Endothelial cell of umbilical vein (primary cell): Measurements from ENCODE around the gene GALNT17. TPM values are rescaled to one million over a fixed set of nuclear protein-coding genes. Genes with fewer than 3 reads are reported as not detected.

ENCODE experiments used
- BruUV-seq: library from RNA; stranded (reverse); fragments of 400-500 nt; replicated peaks from 2 replicates; lab custom pipeline; 2021; lab: Mats Ljungman, UMichigan
- CTCF ChIA-PET: fragments of 300-600, 350-600 bp; sonication (Branson Sonifier 250); formaldehyde crosslinking; loops from one replicate; lab custom pipeline; 2021; ENCODE audit warnings: antibody characterized with exemption, inconsistent platforms; lab: Charles Lee
- POLR2A ChIA-PET: fragments of 300-600, 350-600 bp; sonication (Branson Sonifier 250); formaldehyde crosslinking; loops from one replicate; lab custom pipeline; 2021; ENCODE audit warnings: antibody characterized with exemption, inconsistent platforms; lab: Charles Lee
- DNase-seq: peaks from one replicate; pipeline ENCODE4 v3.0.0-alpha.2; 2011; ENCODE audit warnings: low read depth, low spot score
- FAIRE-seq: peaks from 2 replicates; lab custom pipeline; 2011; peaks lifted over from hg19 to GRCh38; lab: Jason Lieb, UNC
- H2AFZ ChIP-seq: 2 replicates; pipeline ENCODE4 v1.6.0; 2012; ENCODE audit warnings: low read depth, low read length, control low read depth, inconsistent platforms
- H3K27ac ChIP-seq: 2 replicates; pipeline ENCODE4 v1.5.1; 2011; ENCODE audit warnings: low read depth, mild to moderate bottlenecking, control low read depth, low read length, moderate library complexity; ENCODE audit not compliant: insufficient read depth
- H3K27me3 ChIP-seq, 2 experiments: 2 replicates each; pipeline versions ENCODE4 v1.6.0 to v1.6.1; 2011; ENCODE audit warnings: low read length in 2 of 2, mixed read lengths in 1 of 2; ENCODE audit not compliant: control insufficient read depth in 2 of 2, insufficient read depth in 2 of 2
- H3K36me3 ChIP-seq, 2 experiments: 2 replicates in 1 of 2; 3 replicates in 1 of 2; pipeline ENCODE4 v1.5.1; 2011; ENCODE audit warnings: low read length in 2 of 2, mild to moderate bottlenecking in 1 of 2, moderate library complexity in 1 of 2; ENCODE audit not compliant: control insufficient read depth in 2 of 2, insufficient read depth in 2 of 2; ENCODE audit errors: extremely low read depth in 1 of 2
- H3K4me1 ChIP-seq: 3 replicates; pipeline ENCODE4 v1.5.1; 2011; ENCODE audit warnings: mild to moderate bottlenecking, low read length; ENCODE audit not compliant: control insufficient read depth, insufficient read depth; ENCODE audit errors: extremely low read depth
- H3K4me2 ChIP-seq: 2 replicates; pipeline ENCODE4 v1.6.1; 2011; ENCODE audit warnings: low read length, control low read depth, mixed read lengths; ENCODE audit not compliant: insufficient read depth
- H3K4me3 ChIP-seq, 3 experiments: fragments of 200-600 bp in 1 of 3; sonication (generic), shearing (Covaris generic) in 1 of 3; replicated peaks in 1 of 3; 2 replicates each; pipeline ENCODE4 v1.5.1; 2011 to 2016; ENCODE audit warnings: control low read depth in 3 of 3, low read length in 3 of 3, mild to moderate bottlenecking in 2 of 3, inconsistent platforms in 1 of 3, low read depth in 1 of 3, moderate library complexity in 1 of 3; ENCODE audit not compliant: insufficient read depth in 1 of 3
- H3K79me2 ChIP-seq: 2 replicates; pipeline ENCODE4 v1.6.0; 2012; ENCODE audit warnings: low read length, inconsistent platforms; ENCODE audit not compliant: control insufficient read depth, insufficient read depth
- H3K9ac ChIP-seq: replicated peaks from 2 replicates; pipeline ENCODE3; 2011; ENCODE audit warnings: low read length, control low read depth; ENCODE audit not compliant: insufficient read depth; ENCODE audit errors: extremely low read depth
- H3K9me1 ChIP-seq: replicated peaks from 3 replicates; pipeline ENCODE4 v1.6.0; 2011; ENCODE audit warnings: mild to moderate bottlenecking, low read length; ENCODE audit not compliant: control insufficient read depth, insufficient read depth; ENCODE audit errors: extremely low read depth
- H3K9me3 ChIP-seq: replicated peaks from 2 replicates; pipeline ENCODE4 v1.5.1; 2012; ENCODE audit warnings: low read length, inconsistent platforms; ENCODE audit not compliant: control insufficient read depth, insufficient read depth
- H4K20me1 ChIP-seq: replicated peaks from 2 replicates; pipeline ENCODE3; 2011; ENCODE audit warnings: mild to moderate bottlenecking, low read length; ENCODE audit not compliant: control insufficient read depth, insufficient read depth; ENCODE audit errors: extremely low read depth
- EZH2 ChIP-seq: IDR thresholded peaks from 2 replicates; pipeline ENCODE4 v1.6.1; 2012; ENCODE audit warnings: borderline replicate concordance, low read depth, mild to moderate bottlenecking, moderate library complexity, low read length, inconsistent platforms; ENCODE audit not compliant: severe bottlenecking
- GATA2 ChIP-seq: IDR thresholded peaks from 2 replicates; pipeline ENCODE4 v1.7.0; 2011; ENCODE audit warnings: low read depth, mild to moderate bottlenecking, moderate library complexity, mixed read lengths, low read length; ENCODE audit not compliant: insufficient read length, insufficient read depth
- JUN ChIP-seq: IDR thresholded peaks from 2 replicates; pipeline ENCODE4 v1.6.1; 2011; ENCODE audit warnings: borderline replicate concordance, low read depth; ENCODE audit not compliant: insufficient read length, insufficient read depth
- POLR2A ChIP-seq: IDR thresholded peaks from 2 replicates; pipeline ENCODE4 v1.6.1; 2012; ENCODE audit warnings: low read depth, mild to moderate bottlenecking, control low read depth, low read length
- POLR2AphosphoS5 ChIP-seq: IDR thresholded peaks from 2 replicates; pipeline ENCODE4 v1.6.1; 2012; ENCODE audit warnings: low read depth, mild to moderate bottlenecking, control low read depth, low read length, moderate library complexity; ENCODE audit not compliant: insufficient read depth
- dilution Hi-C: fragments of 300-500 bp; cut with MboI; formaldehyde crosslinking; loops from one replicate; pipeline ENCODE4 v1.15.0; 2019; ENCODE audit warnings: low sequenced_read_pairs; ENCODE audit not compliant: extremely low pct_ligation_motif_present
- intact Hi-C: fragments of 100-400 bp; cut with micrococcal nuclease; formaldehyde crosslinking; loops from one replicate; pipeline ENCODE4 v1.10.0; 2022
- polyA plus RNA-seq, 4 experiments: library from polyadenylated mRNA; depleted of rRNA in 3 of 4; stranded (reverse) in 3 of 4; unstranded in 1 of 4; fragments of >200 nt; gene quantifications; 2 replicates each; pipeline versions ENCODE4 v1.2.1 to v1.2.3, GENCODE V29; 2011 to 2012; ENCODE audit warnings: missing spikeins in 1 of 4
- total RNA-seq: library from RNA; stranded (reverse); gene quantifications from 2 replicates; pipeline ENCODE4 v1.2.3, GENCODE V29; 2021
- TF ChIP-seq, protein P1 (sequence below), 2 donors: IDR thresholded peaks; 1 replicate in 1 of 2; 2 replicates in 1 of 2; pipeline ENCODE4 v1.5.1; 2011; ENCODE audit warnings: low read length in 2 of 2, mild to moderate bottlenecking in 2 of 2, moderate library complexity in 2 of 2, control low read depth in 1 of 2, inconsistent platforms in 1 of 2, low read depth in 1 of 2; ENCODE audit not compliant: insufficient read depth in 1 of 2; ENCODE audit errors: extremely low read depth in 1 of 2
- TF ChIP-seq, protein P2 (sequence below): IDR thresholded peaks from 2 replicates; pipeline ENCODE4 v1.6.1; 2011; ENCODE audit not compliant: insufficient read depth, insufficient read length

The GALNT17 gene
- total and polyA plus RNA-seq, 2 donors (not counting 3 experiments of a cell fraction or from before 2014, with no cell fraction given) = not detected

DNA sequence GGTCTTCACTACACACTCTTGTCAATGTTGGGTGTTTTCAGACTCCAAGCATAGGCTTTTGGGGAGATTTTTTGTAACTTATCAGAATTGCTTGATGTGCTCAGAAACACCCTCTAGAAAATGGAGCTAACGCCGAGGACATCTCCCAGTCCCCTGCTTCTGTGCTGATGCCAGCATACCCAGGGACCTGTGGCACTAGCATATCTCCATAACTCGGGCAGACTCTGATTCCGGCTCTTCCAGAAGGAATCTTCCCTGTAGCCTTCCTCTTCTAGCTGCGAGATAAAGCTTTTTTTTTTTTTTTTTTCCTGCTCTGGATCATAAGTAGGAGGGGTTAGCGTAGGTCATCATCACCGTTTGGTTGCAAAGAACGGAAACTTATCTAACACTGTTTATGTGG lies 434.4 kb downstream of the GALNT17 start:
- Histone ChIP-seq H3K4me3 (no peak overlapping the region), H3K79me2 (no peaks in the 10 kb centered on the region), H3K9me3 (peaks cover 1% of the 10 kb centered on the region), H4K20me1 (no peaks in the 10 kb centered on the region), H3K27me3 (no peaks in the 10 kb centered on the region), H3K27ac (no peak overlapping the region), H2AFZ (no peak overlapping the region), H3K4me1 (no peaks in the 10 kb centered on the region), H3K36me3 (no peaks in the 10 kb centered on the region), H3K9me1 (no peaks in the 10 kb centered on the region), H3K9ac (no peak overlapping the region), H3K4me2 (no peak overlapping the region)
- FAIRE-seq (no peak), DNase-seq (no peak)
- dilution Hi-C loops = no loop called here
- intact Hi-C loops = no loop called here
- BruUV-seq = no TSS peak
- TF ChIP-seq POLR2AphosphoS5 (no peak), JUN (no peak), EZH2 (no peak), POLR2A (no peak), GATA2 (no peak)
- TF ChIP-seq, protein P1, sequence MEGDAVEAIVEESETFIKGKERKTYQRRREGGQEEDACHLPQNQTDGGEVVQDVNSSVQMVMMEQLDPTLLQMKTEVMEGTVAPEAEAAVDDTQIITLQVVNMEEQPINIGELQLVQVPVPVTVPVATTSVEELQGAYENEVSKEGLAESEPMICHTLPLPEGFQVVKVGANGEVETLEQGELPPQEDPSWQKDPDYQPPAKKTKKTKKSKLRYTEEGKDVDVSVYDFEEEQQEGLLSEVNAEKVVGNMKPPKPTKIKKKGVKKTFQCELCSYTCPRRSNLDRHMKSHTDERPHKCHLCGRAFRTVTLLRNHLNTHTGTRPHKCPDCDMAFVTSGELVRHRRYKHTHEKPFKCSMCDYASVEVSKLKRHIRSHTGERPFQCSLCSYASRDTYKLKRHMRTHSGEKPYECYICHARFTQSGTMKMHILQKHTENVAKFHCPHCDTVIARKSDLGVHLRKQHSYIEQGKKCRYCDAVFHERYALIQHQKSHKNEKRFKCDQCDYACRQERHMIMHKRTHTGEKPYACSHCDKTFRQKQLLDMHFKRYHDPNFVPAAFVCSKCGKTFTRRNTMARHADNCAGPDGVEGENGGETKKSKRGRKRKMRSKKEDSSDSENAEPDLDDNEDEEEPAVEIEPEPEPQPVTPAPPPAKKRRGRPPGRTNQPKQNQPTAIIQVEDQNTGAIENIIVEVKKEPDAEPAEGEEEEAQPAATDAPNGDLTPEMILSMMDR (IDR thresholded peaks at IDR 0.05; ENCODE audit: extremely low read depth in 1 of 2, insufficient read depth in 1 of 2, low read depth in 1 of 2, low read length in 2 of 2) = no peak
- TF ChIP-seq, protein P2, sequence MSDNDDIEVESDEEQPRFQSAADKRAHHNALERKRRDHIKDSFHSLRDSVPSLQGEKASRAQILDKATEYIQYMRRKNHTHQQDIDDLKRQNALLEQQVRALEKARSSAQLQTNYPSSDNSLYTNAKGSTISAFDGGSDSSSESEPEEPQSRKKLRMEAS = no peak
- ChIA-PET CTCF (no interaction called here), POLR2A (no interaction called here)
